ENCODE measurements around the gene TNNT1.

TNNT1 gene

GRCh38 chr19:55083004-55083850, 65.8 kb downstream of the TNNT1 start:
- TF ChIP-seq ZFX (IDR thresholded peaks at IDR 0.05; ENCODE audit: borderline replicate concordance) (no peak), CTCF (IDR thresholded peaks at IDR 0.05) (no peak)
- H3K27ac ChIP-seq, result 0 out of 2 replicates have a peak overlapping the region, but pooled peaks have one; percentile 32

All from 22Rv1 (cell line).